ENCODE results near the gene ADGRV1. TPM values are rescaled to one million over a fixed set of nuclear protein-coding genes. Genes with fewer than 3 reads are reported as not detected.

Gene ADGRV1
- total RNA-seq, 4 donors from 2014 or later, result 0.28 to 6.5 (median 3.7) TPM

- Histone ChIP-seq H3K4me1 (peaks cover 0 to 8% (median 0%) of the 10 kb centered on the region in 4 donors), H3K9me3 (no peaks in the 10 kb centered on the region), H3K4me3 (no peak overlapping the region), H3K36me3 (no peaks in the 10 kb centered on the region), H3K27ac (peak overlapping the region in 2 of 4 donors; percentile 22 to 43), H3K27me3 (no peaks in the 10 kb centered on the region)
- no peak for DNase-seq
- TF ChIP-seq POLR2A (IDR thresholded peaks at IDR 0.05) (no peak), CTCF (IDR thresholded peaks at IDR 0.05) (no peak)
These were observed 556.1 kb downstream of the ADGRV1 start for GRCh38 chr5:91114658-91115057.

GRCh38 chr5:91118354-91118753 is 559.8 kb downstream of the ADGRV1 start:
- Histone ChIP-seq H3K4me3 (no peak overlapping the region), H3K27me3 (no peaks in the 10 kb centered on the region), H3K27ac (no peak overlapping the region), H3K4me1 (peaks cover 0 to 4% (median 1%) of the 10 kb centered on the region in 4 donors), H3K36me3 (no peaks in the 10 kb centered on the region), H3K9me3 (no peaks in the 10 kb centered on the region)
- TF ChIP-seq POLR2A (IDR thresholded peaks at IDR 0.05), result no peak
- TF ChIP-seq CTCF (IDR thresholded peaks at IDR 0.05), result no peak
- DNase-seq, result no peak

- no peaks in the 10 kb centered on the region for H3K36me3 ChIP-seq
- H3K4me3 ChIP-seq, result no peak overlapping the region
- no peak overlapping the region for H3K27ac ChIP-seq
- H3K9me3 ChIP-seq, result no peaks in the 10 kb centered on the region
- no peak for DNase-seq
- TF ChIP-seq CTCF (IDR thresholded peaks at IDR 0.05) (no peak), POLR2A (IDR thresholded peaks at IDR 0.05) (no peak)
- no peaks in the 10 kb centered on the region for H3K27me3 ChIP-seq
- H3K4me1 ChIP-seq, result peaks cover 0 to 4% (median 1%) of the 10 kb centered on the region in 4 donors
These were observed 560.2 kb downstream of the ADGRV1 start for GRCh38 chr5:91118796-91119195.

GRCh38 chr5:91119217-91119616 is 560.6 kb downstream of the ADGRV1 start:
- Histone ChIP-seq H3K4me3 (no peak overlapping the region), H3K36me3 (no peaks in the 10 kb centered on the region), H3K27ac (no peak overlapping the region), H3K27me3 (no peaks in the 10 kb centered on the region), H3K9me3 (no peaks in the 10 kb centered on the region), H3K4me1 (peaks cover 0 to 4% (median 1%) of the 10 kb centered on the region in 4 donors)
- TF ChIP-seq POLR2A (IDR thresholded peaks at IDR 0.05) (no peak), CTCF (IDR thresholded peaks at IDR 0.05) (no peak)
- DNase-seq, result no peak

GRCh38 chr5:91119981-91120850 is 561.6 kb downstream of the ADGRV1 start:
- Histone ChIP-seq H3K36me3 (no peaks in the 10 kb centered on the region), H3K27me3 (no peaks in the 10 kb centered on the region), H3K4me1 (peaks cover 0 to 4% (median 1%) of the 10 kb centered on the region in 4 donors), H3K4me3 (no peak overlapping the region), H3K9me3 (no peaks in the 10 kb centered on the region), H3K27ac (peak overlapping the region in 2 of 4 donors; percentile 38 to 65)
- TF ChIP-seq POLR2A (IDR thresholded peaks at IDR 0.05) (no peak), CTCF (IDR thresholded peaks at IDR 0.05) (no peak)
- DNase-seq, result no peak

All from Peyer's patch (tissue), 4 donors.